Neural cell (in vitro differentiated cells): ENCODE data around the gene NOB1. TPM values are rescaled to one million over a fixed set of nuclear protein-coding genes. Genes with fewer than 3 reads are reported as not detected.
A peak's percentile ranks its signal among the peaks of the same experiment; 100 is the strongest.

ENCODE experiments used
- H2AFZ ChIP-seq: fragments of 200-600, 300-800 bp; sonication (generic), shearing (Covaris generic); 2 replicates; pipeline ENCODE4 v1.6.0; 2014; ENCODE audit warnings: low read depth, mild to moderate bottlenecking, antibody characterized with exemption, low read length, moderate library complexity
- H3F3A ChIP-seq: fragments of 200-600 bp; shearing (Covaris generic); 2 replicates; pipeline ENCODE4 v1.6.1; 2016; ENCODE audit warnings: mild to moderate bottlenecking, moderate library complexity, mixed read lengths, antibody characterized with exemption, low read length; ENCODE audit not compliant: insufficient read depth, poor library complexity, severe bottlenecking
- H3K27ac ChIP-seq: fragments of 200-600, 300-800 bp; sonication (generic), shearing (Covaris generic); 2 replicates; pipeline ENCODE4 v1.5.1; 2014; ENCODE audit warnings: mild to moderate bottlenecking, low read length, moderate library complexity
- H3K27me3 ChIP-seq: fragments of 300-800, 200-600 bp; sonication (generic), shearing (Covaris generic); 2 replicates; pipeline ENCODE4 v1.6.0; 2014; ENCODE audit warnings: mild to moderate bottlenecking, low read depth, low read length, moderate library complexity; ENCODE audit not compliant: insufficient read depth
- H3K36me3 ChIP-seq: fragments of 300-800, 200-600 bp; sonication (generic), shearing (Covaris generic); 2 replicates; pipeline ENCODE4 v1.5.1; 2014; ENCODE audit warnings: mild to moderate bottlenecking, antibody characterized with exemption, low read length, moderate library complexity; ENCODE audit not compliant: insufficient read depth
- H3K4me2 ChIP-seq: fragments of 300-800, 200-600 bp; sonication (generic), shearing (Covaris generic); 2 replicates; pipeline ENCODE4 v1.6.0; 2014; ENCODE audit warnings: mild to moderate bottlenecking, low read length
- H3K4me3 ChIP-seq: fragments of 300-800, 200-600 bp; sonication (generic), shearing (Covaris generic); 2 replicates; pipeline ENCODE4 v1.5.1; 2014; ENCODE audit warnings: mild to moderate bottlenecking, low read length, moderate library complexity
- H3K79me2 ChIP-seq: fragments of 200-600 bp; shearing (Covaris generic); replicated peaks from 2 replicates; pipeline ENCODE4 v1.6.0; 2014; ENCODE audit warnings: mild to moderate bottlenecking, low read length, moderate library complexity; ENCODE audit not compliant: insufficient read depth
- H3K9ac ChIP-seq: fragments of 300-800, 200-600 bp; sonication (generic), shearing (Covaris generic); 2 replicates; pipeline ENCODE4 v1.6.1; 2016; ENCODE audit warnings: mild to moderate bottlenecking, low read length, mixed read lengths
- H3K9me2 ChIP-seq: fragments of 200-600 bp; shearing (Covaris generic); 2 replicates; pipeline ENCODE4 v1.6.1; 2016; ENCODE audit warnings: mild to moderate bottlenecking, low read length, mixed read lengths; ENCODE audit not compliant: insufficient read depth
- H3K9me3 ChIP-seq: fragments of 200-600, 300-800 bp; sonication (generic), shearing (Covaris generic); 2 replicates; pipeline ENCODE4 v1.6.1; 2016; ENCODE audit warnings: mild to moderate bottlenecking, mixed run types, low read length, moderate library complexity, mixed read lengths
- H4K20me1 ChIP-seq: fragments of 200-600 bp; shearing (Covaris generic); 2 replicates; pipeline ENCODE4 v1.6.1; 2016; ENCODE audit warnings: mild to moderate bottlenecking, mixed run types; ENCODE audit not compliant: insufficient read depth
- CTCF ChIP-seq: fragments of 450-650 bp; IDR thresholded peaks from 2 replicates; pipeline ENCODE4 v1.5.1; 2014; ENCODE audit warnings: antibody characterized with exemption, mild to moderate bottlenecking, moderate library complexity; ENCODE audit not compliant: poor library complexity, severe bottlenecking
- EP300 ChIP-seq: fragments of 450-650 bp; conservative IDR thresholded peaks from 2 replicates; pipeline ENCODE4 v1.6.1; 2014; ENCODE audit warnings: antibody characterized with exemption, mild to moderate bottlenecking, moderate library complexity; ENCODE audit not compliant: poor library complexity, severe bottlenecking
- EZH2 ChIP-seq: fragments of 200-600, 300-800 bp; shearing (Covaris generic), sonication (generic); IDR thresholded peaks from 2 replicates; pipeline ENCODE4 v1.6.1; 2014; ENCODE audit warnings: antibody characterized with exemption, low read length, borderline replicate concordance, mild to moderate bottlenecking; ENCODE audit not compliant: insufficient read depth, poor library complexity, severe bottlenecking
- MXI1 ChIP-seq: fragments of 450-650 bp; conservative IDR thresholded peaks from 2 replicates; pipeline ENCODE4 v1.6.1; 2014; ENCODE audit warnings: antibody characterized with exemption, mild to moderate bottlenecking; ENCODE audit not compliant: poor library complexity, severe bottlenecking
- POLR2AphosphoS5 ChIP-seq: IDR thresholded peaks from 2 replicates; pipeline ENCODE4 v1.6.1; 2012
- RAD21 ChIP-seq: fragments of 450-650 bp; conservative IDR thresholded peaks from 2 replicates; pipeline ENCODE4 v1.6.1; 2014; ENCODE audit warnings: antibody characterized with exemption, mild to moderate bottlenecking, moderate library complexity
- REST ChIP-seq: IDR thresholded peaks from 2 replicates; pipeline ENCODE4 v1.6.1; 2012; ENCODE audit warnings: borderline replicate concordance
- SMC3 ChIP-seq: fragments of 450-650 bp; conservative IDR thresholded peaks from 2 replicates; pipeline ENCODE4 v1.6.1; 2014; ENCODE audit warnings: antibody characterized with exemption, mild to moderate bottlenecking, moderate library complexity; ENCODE audit not compliant: poor library complexity
- TAF1 ChIP-seq: IDR thresholded peaks from 2 replicates; pipeline ENCODE4 v1.6.1; 2012; ENCODE audit warnings: low read depth
- polyA plus RNA-seq: library from polyadenylated mRNA; depleted of rRNA; stranded (reverse); fragments of >200 nt; gene quantifications from 2 replicates; pipeline ENCODE4 v1.2.3, GENCODE V29; 2014

NOB1 gene
- polyA plus RNA-seq, 1 donor from 2014 or later = 8.7 TPM

DNA sequence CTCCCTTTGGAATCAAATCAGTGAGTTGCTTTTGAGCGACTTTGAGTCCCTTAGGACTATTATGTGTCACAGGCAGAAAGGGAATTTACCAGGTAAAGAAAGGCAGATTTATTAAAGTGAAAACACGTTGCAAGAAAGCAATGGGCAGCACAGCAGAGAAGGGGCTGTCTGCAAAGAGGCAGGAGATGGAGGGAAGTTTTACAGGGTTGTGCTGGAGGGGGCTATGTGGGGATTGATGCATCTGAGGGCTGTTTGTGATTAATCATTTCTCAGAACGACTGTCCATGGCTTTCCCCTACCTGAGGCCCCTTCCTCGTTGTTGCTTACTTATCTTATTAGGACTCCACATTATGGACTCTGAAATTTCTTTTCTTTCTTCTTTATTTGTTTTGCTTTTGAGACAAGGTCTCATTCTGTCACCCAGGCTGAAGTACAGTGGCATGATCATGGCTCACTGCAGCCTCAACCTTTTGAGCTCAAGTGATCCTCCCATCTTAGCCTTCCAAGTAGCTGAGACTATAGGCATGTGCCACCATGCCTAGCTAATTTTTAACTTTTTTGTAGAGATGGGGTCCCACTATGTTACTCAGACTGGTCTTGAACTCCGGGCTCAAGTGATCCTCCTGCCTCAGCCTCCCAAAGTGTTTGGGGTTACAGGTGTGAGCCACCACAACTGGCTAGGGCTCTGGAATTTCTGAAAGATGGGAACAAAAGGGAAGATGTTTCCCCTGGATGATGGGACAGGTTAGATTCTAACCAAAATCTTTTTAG is 12.9 kb upstream of the NOB1 start:
- no peaks in the 10 kb centered on the region for H3K9me2 ChIP-seq
- H3K27ac ChIP-seq = no peak overlapping the region
- no peaks in the 10 kb centered on the region for H3K9me3 ChIP-seq
- no peaks in the 10 kb centered on the region for H3F3A ChIP-seq
- no peaks in the 10 kb centered on the region for H3K27me3 ChIP-seq
- H4K20me1 ChIP-seq = no peaks in the 10 kb centered on the region
- H3K36me3 ChIP-seq = no peaks in the 10 kb centered on the region
- peaks cover 9% of the 10 kb centered on the region for H3K79me2 ChIP-seq
- no peak overlapping the region for H3K4me3 ChIP-seq
- no peak overlapping the region for H3K4me2 ChIP-seq
- H2AFZ ChIP-seq = no peak overlapping the region
- no peak for TF ChIP-seq SMC3
- no peak for TF ChIP-seq EZH2
- no peak for TF ChIP-seq POLR2AphosphoS5
- TF ChIP-seq TAF1 = no peak
- TF ChIP-seq RAD21 = no peak
- no peak for TF ChIP-seq EP300
- no peak overlapping the region for H3K9ac ChIP-seq

DNA sequence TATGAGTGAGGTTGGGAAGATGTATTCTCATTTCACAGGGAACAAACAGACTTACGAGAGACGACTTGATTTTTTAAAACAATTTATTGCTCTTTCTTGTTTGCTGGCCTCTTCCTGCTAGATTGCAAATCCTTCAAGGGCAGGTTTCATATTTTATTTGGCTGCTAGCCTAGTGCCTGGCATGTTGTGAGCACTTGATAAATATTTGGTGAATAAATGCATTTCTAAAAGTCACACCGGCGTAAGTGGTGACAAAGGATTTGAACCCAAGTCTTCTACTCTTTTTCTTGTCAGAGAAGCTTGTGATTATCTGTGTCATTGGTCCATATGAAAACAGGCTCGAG is 8.8 kb upstream of the NOB1 start:
- no peaks in the 10 kb centered on the region for H3K27me3 ChIP-seq
- no peaks in the 10 kb centered on the region for H3K9me2 ChIP-seq
- H3K27ac ChIP-seq = no peak overlapping the region
- no peaks in the 10 kb centered on the region for H3K36me3 ChIP-seq
- H3K4me3 ChIP-seq = peak overlapping the region; percentile 91
- H3K9me3 ChIP-seq = no peaks in the 10 kb centered on the region
- H3K9ac ChIP-seq = no peak overlapping the region
- no peaks in the 10 kb centered on the region for H3F3A ChIP-seq
- H3K4me2 ChIP-seq = peak overlapping the region; percentile 94
- H2AFZ ChIP-seq = no peak overlapping the region
- no peaks in the 10 kb centered on the region for H4K20me1 ChIP-seq
- peaks cover 9% of the 10 kb centered on the region for H3K79me2 ChIP-seq
- TF ChIP-seq MXI1 (no peak), TAF1 (no peak), SMC3 (no peak), EP300 (no peak), RAD21 (no peak), REST (no peak), POLR2AphosphoS5 (no peak), CTCF (no peak), EZH2 (no peak)
